WTC11 (cell line): ENCODE measurements around the gene DCAF4L1. TPM values are rescaled to one million over a fixed set of nuclear protein-coding genes. Genes with fewer than 3 reads are reported as not detected.

Experiments
- ATAC-seq: fragments of 200-7000 bp; cut with Tn5 transposase; 2 replicates; pipeline ENCODE4 v1.10.0; 2021; ENCODE audit warnings: mild to moderate bottlenecking, moderate library complexity
- CTCF ChIA-PET: fragments of 300-600 bp; sonication (Branson Sonifier 250); formaldehyde crosslinking; loops from one replicate; lab custom pipeline; 2021; ENCODE audit warnings: antibody characterized with exemption; lab: Charles Lee
- POLR2A ChIA-PET: fragments of 350-600 bp; sonication (Branson Sonifier 250); formaldehyde crosslinking; loops from one replicate; lab custom pipeline; 2021; ENCODE audit warnings: antibody characterized with exemption; lab: Charles Lee
- DNase-seq: peaks from one replicate; pipeline ENCODE4 v3.0.0; 2021; ENCODE audit warnings: low spot score
- H3K27ac Mint-ChIP-seq: 2 replicates; pipeline ENCODE4 v1.8.0; 2021; ENCODE audit warnings: mixed read lengths
- H3K27me3 Mint-ChIP-seq: 2 replicates; pipeline ENCODE4 v1.8.0; 2021; ENCODE audit warnings: low read depth, mild to moderate bottlenecking, moderate library complexity, mixed read lengths
- H3K36me3 Mint-ChIP-seq: 2 replicates; pipeline ENCODE4 v1.8.0; 2021; ENCODE audit warnings: mixed read lengths
- H3K4me1 Mint-ChIP-seq: 2 replicates; pipeline ENCODE4 v1.8.0; 2022; ENCODE audit warnings: mixed read lengths
- H3K4me3 Mint-ChIP-seq: 2 replicates; pipeline ENCODE4 v1.8.0; 2021; ENCODE audit warnings: mild to moderate bottlenecking, moderate library complexity, mixed read lengths
- H3K9me3 Mint-ChIP-seq: 2 replicates; pipeline ENCODE4 v1.8.0; 2021; ENCODE audit warnings: mixed read lengths
- AR ChIP-seq: fragments of 250-450 bp; sonication (Bioruptor Pico); IDR thresholded peaks from 2 replicates; pipeline ENCODE4 v1.9.0; 2021; ENCODE audit warnings: mild to moderate bottlenecking
- ELF4 ChIP-seq: sonication (generic); formaldehyde crosslinking; IDR thresholded peaks from 2 replicates; pipeline ENCODE4 v1.8.1; 2022; ENCODE audit warnings: low read depth, mild to moderate bottlenecking, moderate library complexity, missing genetic modification reagents
- ERG ChIP-seq: fragments of 250-450 bp; sonication (Bioruptor Pico); IDR thresholded peaks from 2 replicates; pipeline ENCODE4 v1.8.0; 2021; ENCODE audit warnings: mild to moderate bottlenecking
- GRHL2 ChIP-seq: fragments of 250-450 bp; sonication (Bioruptor Pico); IDR thresholded peaks from 2 replicates; pipeline ENCODE4 v1.8.0; 2022; ENCODE audit warnings: mild to moderate bottlenecking, moderate library complexity; ENCODE audit not compliant: insufficient replicate concordance, severe bottlenecking
- IRF1 ChIP-seq: sonication (generic); formaldehyde crosslinking; IDR thresholded peaks from 2 replicates; pipeline ENCODE4 v1.8.0; 2023; ENCODE audit warnings: missing genetic modification reagents
- JAZF1 ChIP-seq: fragments of 250-450 bp; sonication (Bioruptor Pico); IDR thresholded peaks from 2 replicates; pipeline ENCODE4 v1.9.0; 2021; ENCODE audit warnings: moderate library complexity, mild to moderate bottlenecking, inconsistent platforms
- MAX ChIP-seq: sonication (generic); formaldehyde crosslinking; IDR thresholded peaks from 2 replicates; pipeline ENCODE4 v1.8.0; 2022; ENCODE audit warnings: mild to moderate bottlenecking, missing genetic modification reagents
- NR3C1 ChIP-seq: sonication (generic); formaldehyde crosslinking; conservative IDR thresholded peaks from 2 replicates; pipeline ENCODE4 v1.8.1; 2023; ENCODE audit warnings: low read depth, mild to moderate bottlenecking, missing genetic modification reagents
- SOX15 ChIP-seq: fragments of 250-450 bp; sonication (Bioruptor Pico); IDR thresholded peaks from 2 replicates; pipeline ENCODE4 v1.9.0; 2021; ENCODE audit warnings: mild to moderate bottlenecking
- STAT6 ChIP-seq: sonication (generic); formaldehyde crosslinking; conservative IDR thresholded peaks from 2 replicates; pipeline ENCODE4 v1.8.1; 2023; ENCODE audit warnings: mild to moderate bottlenecking, low read depth, missing genetic modification reagents, moderate library complexity
- ZBTB43 ChIP-seq: sonication (generic); formaldehyde crosslinking; IDR thresholded peaks from 2 replicates; pipeline ENCODE4 v1.8.1; 2023; ENCODE audit warnings: mild to moderate bottlenecking, missing genetic modification reagents
- ZNF121 ChIP-seq: sonication (generic); formaldehyde crosslinking; IDR thresholded peaks from 2 replicates; pipeline ENCODE4 v1.8.0; 2023; ENCODE audit warnings: missing genetic modification reagents
- ZNF232 ChIP-seq: sonication (generic); formaldehyde crosslinking; IDR thresholded peaks from 2 replicates; pipeline ENCODE4 v1.8.0; 2022; ENCODE audit warnings: mild to moderate bottlenecking, missing genetic modification reagents
- ZNF671 ChIP-seq: fragments of 250-450 bp; sonication (Bioruptor Pico); IDR thresholded peaks from 2 replicates; pipeline ENCODE4 v1.8.0; 2021; ENCODE audit warnings: mild to moderate bottlenecking
- total RNA-seq: library from RNA; stranded (reverse); gene quantifications from 3 replicates; pipeline ENCODE4 v1.2.3, GENCODE V29; 2021
- TF ChIP-seq, protein P1 (sequence below): fragments of 250-450 bp; sonication (Bioruptor Pico); IDR thresholded peaks from 2 replicates; pipeline ENCODE4 v1.9.0; 2021; ENCODE audit warnings: mild to moderate bottlenecking
- TF ChIP-seq, protein P2 (sequence below): sonication (generic); formaldehyde crosslinking; IDR thresholded peaks from 2 replicates; pipeline ENCODE4 v1.8.0; 2022; ENCODE audit warnings: mild to moderate bottlenecking, missing genetic modification reagents
- TF ChIP-seq, protein P3 (sequence below): sonication (generic); formaldehyde crosslinking; IDR thresholded peaks from 2 replicates; pipeline ENCODE4 v1.8.1; 2023; ENCODE audit warnings: mild to moderate bottlenecking, missing genetic modification reagents, moderate library complexity
- TF ChIP-seq, protein P4 (sequence below): sonication (generic); formaldehyde crosslinking; IDR thresholded peaks from 2 replicates; pipeline ENCODE4 v1.8.0; 2022; ENCODE audit warnings: mild to moderate bottlenecking, missing genetic modification reagents
- TF ChIP-seq, protein P5 (sequence below): sonication (generic); formaldehyde crosslinking; conservative IDR thresholded peaks from 2 replicates; pipeline ENCODE4 v1.8.1; 2022; ENCODE audit warnings: mild to moderate bottlenecking, missing genetic modification reagents
- TF ChIP-seq, protein P6 (sequence below): sonication (generic); formaldehyde crosslinking; IDR thresholded peaks from 2 replicates; pipeline ENCODE4 v1.8.1; 2023; ENCODE audit warnings: mild to moderate bottlenecking, missing genetic modification reagents

Gene DCAF4L1
- total RNA-seq, 1 experiment from 2014 or later: 0.31 TPM

DNA sequence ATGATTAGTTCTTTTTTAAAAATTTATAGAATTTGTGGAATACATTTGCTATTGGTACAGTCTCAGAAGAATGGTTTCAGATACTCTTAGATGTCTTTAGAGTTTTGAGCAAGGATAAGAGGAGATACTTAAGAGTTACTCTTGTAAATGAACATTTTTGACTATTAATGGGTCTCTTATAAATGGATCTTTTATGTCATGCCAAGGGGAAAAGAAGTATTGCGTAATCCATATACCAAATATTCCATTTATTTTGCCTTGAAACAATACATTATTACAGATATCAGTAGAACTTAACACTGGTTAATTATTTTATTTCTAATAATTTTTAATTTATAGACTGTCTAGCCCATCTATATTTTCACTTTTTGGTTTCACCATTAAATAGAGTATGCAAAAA is 17.2 kb upstream of the DCAF4L1 start (continued):
- TF ChIP-seq IRF1 (CRISPR knock-in tag) (no peak), NR3C1 (CRISPR knock-in tag) (no peak), STAT6 (CRISPR knock-in tag) (no peak), AR (no peak), ZNF232 (CRISPR knock-in tag) (no peak), JAZF1 (no peak), ZNF121 (CRISPR knock-in tag) (no peak)
- TF ChIP-seq, protein P1, sequence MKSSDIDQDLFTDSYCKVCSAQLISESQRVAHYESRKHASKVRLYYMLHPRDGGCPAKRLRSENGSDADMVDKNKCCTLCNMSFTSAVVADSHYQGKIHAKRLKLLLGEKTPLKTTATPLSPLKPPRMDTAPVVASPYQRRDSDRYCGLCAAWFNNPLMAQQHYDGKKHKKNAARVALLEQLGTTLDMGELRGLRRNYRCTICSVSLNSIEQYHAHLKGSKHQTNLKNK (CRISPR knock-in tag): no peak
- TF ChIP-seq, protein P2, sequence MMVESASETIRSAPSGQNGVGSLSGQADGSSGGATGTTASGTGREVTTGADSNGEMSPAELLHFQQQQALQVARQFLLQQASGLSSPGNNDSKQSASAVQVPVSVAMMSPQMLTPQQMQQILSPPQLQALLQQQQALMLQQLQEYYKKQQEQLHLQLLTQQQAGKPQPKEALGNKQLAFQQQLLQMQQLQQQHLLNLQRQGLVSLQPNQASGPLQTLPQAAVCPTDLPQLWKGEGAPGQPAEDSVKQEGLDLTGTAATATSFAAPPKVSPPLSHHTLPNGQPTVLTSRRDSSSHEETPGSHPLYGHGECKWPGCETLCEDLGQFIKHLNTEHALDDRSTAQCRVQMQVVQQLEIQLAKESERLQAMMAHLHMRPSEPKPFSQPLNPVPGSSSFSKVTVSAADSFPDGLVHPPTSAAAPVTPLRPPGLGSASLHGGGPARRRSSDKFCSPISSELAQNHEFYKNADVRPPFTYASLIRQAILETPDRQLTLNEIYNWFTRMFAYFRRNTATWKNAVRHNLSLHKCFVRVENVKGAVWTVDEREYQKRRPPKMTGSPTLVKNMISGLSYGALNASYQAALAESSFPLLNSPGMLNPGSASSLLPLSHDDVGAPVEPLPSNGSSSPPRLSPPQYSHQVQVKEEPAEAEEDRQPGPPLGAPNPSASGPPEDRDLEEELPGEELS: no peak

- ATAC-seq: no peak
- Mint-ChIP-seq H3K9me3 (peaks cover 43% of the 10 kb centered on the region), H3K4me3 (no peak overlapping the region), H3K27ac (no peak overlapping the region), H3K27me3 (no peaks in the 10 kb centered on the region), H3K4me1 (0 out of 2 replicates have a peak, but pooled peaks cover 2% of the 10 kb centered on the region), H3K36me3 (peaks cover 37% of the 10 kb centered on the region)
- ChIA-PET CTCF (no interaction called here), POLR2A (no interaction called here)
- no peak for TF ChIP-seq SOX15 (CRISPR knock-in tag)
- no peak for TF ChIP-seq ZNF671 (CRISPR knock-in tag)
- no peak for TF ChIP-seq ZBTB43 (CRISPR knock-in tag)
- TF ChIP-seq GRHL2 (CRISPR knock-in tag): no peak
- TF ChIP-seq, protein P3, sequence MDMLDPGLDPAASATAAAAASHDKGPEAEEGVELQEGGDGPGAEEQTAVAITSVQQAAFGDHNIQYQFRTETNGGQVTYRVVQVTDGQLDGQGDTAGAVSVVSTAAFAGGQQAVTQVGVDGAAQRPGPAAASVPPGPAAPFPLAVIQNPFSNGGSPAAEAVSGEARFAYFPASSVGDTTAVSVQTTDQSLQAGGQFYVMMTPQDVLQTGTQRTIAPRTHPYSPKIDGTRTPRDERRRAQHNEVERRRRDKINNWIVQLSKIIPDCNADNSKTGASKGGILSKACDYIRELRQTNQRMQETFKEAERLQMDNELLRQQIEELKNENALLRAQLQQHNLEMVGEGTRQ (CRISPR knock-in tag): no peak
- TF ChIP-seq ERG: no peak
- TF ChIP-seq ELF4 (CRISPR knock-in tag): no peak
- TF ChIP-seq, protein P4, sequence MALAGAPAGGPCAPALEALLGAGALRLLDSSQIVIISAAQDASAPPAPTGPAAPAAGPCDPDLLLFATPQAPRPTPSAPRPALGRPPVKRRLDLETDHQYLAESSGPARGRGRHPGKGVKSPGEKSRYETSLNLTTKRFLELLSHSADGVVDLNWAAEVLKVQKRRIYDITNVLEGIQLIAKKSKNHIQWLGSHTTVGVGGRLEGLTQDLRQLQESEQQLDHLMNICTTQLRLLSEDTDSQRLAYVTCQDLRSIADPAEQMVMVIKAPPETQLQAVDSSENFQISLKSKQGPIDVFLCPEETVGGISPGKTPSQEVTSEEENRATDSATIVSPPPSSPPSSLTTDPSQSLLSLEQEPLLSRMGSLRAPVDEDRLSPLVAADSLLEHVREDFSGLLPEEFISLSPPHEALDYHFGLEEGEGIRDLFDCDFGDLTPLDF (CRISPR knock-in tag): no peak
- TF ChIP-seq, protein P5, sequence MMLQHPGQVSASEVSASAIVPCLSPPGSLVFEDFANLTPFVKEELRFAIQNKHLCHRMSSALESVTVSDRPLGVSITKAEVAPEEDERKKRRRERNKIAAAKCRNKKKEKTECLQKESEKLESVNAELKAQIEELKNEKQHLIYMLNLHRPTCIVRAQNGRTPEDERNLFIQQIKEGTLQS (CRISPR knock-in tag): no peak
- TF ChIP-seq MAX (CRISPR knock-in tag): no peak
- TF ChIP-seq, protein P6, sequence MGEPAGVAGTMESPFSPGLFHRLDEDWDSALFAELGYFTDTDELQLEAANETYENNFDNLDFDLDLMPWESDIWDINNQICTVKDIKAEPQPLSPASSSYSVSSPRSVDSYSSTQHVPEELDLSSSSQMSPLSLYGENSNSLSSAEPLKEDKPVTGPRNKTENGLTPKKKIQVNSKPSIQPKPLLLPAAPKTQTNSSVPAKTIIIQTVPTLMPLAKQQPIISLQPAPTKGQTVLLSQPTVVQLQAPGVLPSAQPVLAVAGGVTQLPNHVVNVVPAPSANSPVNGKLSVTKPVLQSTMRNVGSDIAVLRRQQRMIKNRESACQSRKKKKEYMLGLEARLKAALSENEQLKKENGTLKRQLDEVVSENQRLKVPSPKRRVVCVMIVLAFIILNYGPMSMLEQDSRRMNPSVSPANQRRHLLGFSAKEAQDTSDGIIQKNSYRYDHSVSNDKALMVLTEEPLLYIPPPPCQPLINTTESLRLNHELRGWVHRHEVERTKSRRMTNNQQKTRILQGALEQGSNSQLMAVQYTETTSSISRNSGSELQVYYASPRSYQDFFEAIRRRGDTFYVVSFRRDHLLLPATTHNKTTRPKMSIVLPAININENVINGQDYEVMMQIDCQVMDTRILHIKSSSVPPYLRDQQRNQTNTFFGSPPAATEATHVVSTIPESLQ (CRISPR knock-in tag): no peak
- no peak for DNase-seq
These were observed 14.2 kb upstream of the DCAF4L1 start for GRCh38 chr4:41967392-41967791.
